Measurements from ENCODE around the gene ZSCAN22.

Gene ZSCAN22

GRCh38 chr19:58380037-58380661 lies 53.4 kb downstream of the ZSCAN22 start:
- in situ Hi-C loops (cut with HindIII; ENCODE audit: low pct_ligation_motif_present, low sequenced_read_pairs): no loop called here
- no peak for TF ChIP-seq CTCF (IDR thresholded peaks at IDR 0.05; ENCODE audit: low read depth, low read length, missing control alignments)
- H3K27me3 ChIP-seq (replicated peaks): no peaks in the 10 kb centered on the region
- H3K36me3 ChIP-seq (replicated peaks): no peaks in the 10 kb centered on the region
- DNase-seq: peak; percentile 18
- H3K27ac ChIP-seq: peak overlapping the region; percentile 67
- peak overlapping the region; percentile 77 for H3K4me3 ChIP-seq (ENCODE audit: low read depth, low read length)

DNA sequence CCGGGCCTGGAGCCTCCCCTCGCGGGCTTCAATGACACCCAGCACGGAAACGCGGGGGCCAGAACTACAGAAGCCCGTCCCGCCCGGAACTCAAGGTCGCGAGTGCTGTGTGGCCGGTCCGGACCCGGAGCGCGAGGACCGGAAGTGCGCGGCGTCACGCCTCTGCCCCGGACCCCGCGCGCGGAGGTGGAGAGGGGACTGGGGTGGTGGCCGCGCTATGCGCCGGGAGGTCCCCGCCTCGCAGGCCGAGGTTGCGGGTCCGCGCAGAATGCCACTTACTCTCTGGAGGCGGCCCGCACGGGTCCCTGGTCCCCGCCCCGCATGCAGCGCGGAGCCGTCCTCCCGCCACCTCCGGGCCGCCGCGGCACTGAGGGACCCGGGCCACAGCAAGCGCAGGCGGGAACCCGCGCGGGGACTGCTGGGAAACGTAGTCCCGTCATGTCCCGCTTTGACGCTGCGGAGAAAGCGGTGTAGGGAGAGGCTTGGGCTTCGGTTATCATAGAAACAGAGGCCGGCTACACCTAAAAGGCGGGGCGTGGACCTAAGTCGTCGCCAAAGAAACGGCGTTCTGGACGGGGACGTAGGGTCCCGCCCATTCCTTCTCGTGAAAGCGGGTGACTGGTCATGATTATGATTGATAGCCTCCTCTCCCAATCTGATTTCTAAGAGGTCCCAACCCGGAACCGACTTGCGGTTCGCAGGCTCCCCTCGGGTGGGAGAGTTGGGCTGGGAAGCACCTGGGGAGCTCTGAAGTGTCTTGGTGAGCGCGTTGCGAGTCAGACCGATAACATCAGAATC lies 54.1 kb downstream of the ZSCAN22 start, which contains the start of gene ZNF837:
Gene ZNF837, minus strand, starts transcription at position 369 of the 798 bp plus-strand sequence. CDS start 11,698 bp downstream, outside the sequence.
- H3K36me3 ChIP-seq (replicated peaks): no peaks in the 10 kb centered on the region
- DNase-seq: peak; percentile 100
- H3K4me3 ChIP-seq (ENCODE audit: low read depth, low read length): peak within 1 kb of the TSS; percentile 77
- H3K27me3 ChIP-seq (replicated peaks): no peaks in the 10 kb centered on the region
- in situ Hi-C loops (cut with HindIII; ENCODE audit: low pct_ligation_motif_present, low sequenced_read_pairs): no loop called here
- TF ChIP-seq CTCF (IDR thresholded peaks at IDR 0.05; ENCODE audit: low read depth, low read length, missing control alignments): no peak
- H3K27ac ChIP-seq: peak within 1 kb of the TSS; percentile 67

DNA sequence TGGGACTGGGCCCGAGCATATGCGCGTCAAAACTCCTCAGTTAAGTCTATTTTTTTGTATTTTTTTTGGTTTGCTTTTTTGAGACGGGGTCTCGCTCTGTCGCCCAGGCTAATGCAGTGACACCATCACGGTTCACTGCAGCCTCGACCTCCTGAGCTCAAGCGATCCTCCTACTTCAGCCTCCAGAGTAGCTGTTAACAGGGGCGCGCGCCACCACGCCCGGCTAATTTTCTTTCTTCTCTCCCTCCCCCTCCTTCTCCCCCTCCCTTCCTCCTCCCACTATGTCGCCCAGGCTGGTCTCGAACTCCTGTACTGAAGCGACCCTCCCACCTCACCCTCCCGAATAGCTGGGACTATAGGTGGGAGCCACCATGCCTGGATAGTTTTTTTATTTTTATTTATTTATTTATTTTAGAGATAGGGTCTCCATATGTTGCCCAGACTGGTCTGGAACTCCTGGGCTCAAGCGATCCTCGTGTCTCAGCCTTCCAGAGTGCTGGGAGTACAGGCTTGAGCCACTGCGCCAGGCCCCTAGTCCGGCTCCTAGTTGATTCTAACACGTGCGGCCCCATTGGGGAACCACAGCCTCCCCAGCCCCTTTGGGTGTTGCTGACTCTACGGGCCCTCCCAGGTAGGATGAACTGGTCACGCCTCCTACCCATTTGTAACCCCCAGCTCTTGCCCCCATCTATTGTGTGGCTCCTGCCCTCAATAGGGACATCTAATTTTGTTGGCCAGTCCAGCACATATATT lies 54.8 kb downstream of the ZSCAN22 start:
- in situ Hi-C loops (cut with HindIII; ENCODE audit: low pct_ligation_motif_present, low sequenced_read_pairs): no loop called here
- H3K4me3 ChIP-seq (ENCODE audit: low read depth, low read length): peak overlapping the region; percentile 77
- H3K36me3 ChIP-seq (replicated peaks): no peaks in the 10 kb centered on the region
- DNase-seq: no peak
- peak overlapping the region; percentile 67 for H3K27ac ChIP-seq
- no peak for TF ChIP-seq CTCF (IDR thresholded peaks at IDR 0.05; ENCODE audit: low read depth, low read length, missing control alignments)
- H3K27me3 ChIP-seq (replicated peaks): no peaks in the 10 kb centered on the region

DNA sequence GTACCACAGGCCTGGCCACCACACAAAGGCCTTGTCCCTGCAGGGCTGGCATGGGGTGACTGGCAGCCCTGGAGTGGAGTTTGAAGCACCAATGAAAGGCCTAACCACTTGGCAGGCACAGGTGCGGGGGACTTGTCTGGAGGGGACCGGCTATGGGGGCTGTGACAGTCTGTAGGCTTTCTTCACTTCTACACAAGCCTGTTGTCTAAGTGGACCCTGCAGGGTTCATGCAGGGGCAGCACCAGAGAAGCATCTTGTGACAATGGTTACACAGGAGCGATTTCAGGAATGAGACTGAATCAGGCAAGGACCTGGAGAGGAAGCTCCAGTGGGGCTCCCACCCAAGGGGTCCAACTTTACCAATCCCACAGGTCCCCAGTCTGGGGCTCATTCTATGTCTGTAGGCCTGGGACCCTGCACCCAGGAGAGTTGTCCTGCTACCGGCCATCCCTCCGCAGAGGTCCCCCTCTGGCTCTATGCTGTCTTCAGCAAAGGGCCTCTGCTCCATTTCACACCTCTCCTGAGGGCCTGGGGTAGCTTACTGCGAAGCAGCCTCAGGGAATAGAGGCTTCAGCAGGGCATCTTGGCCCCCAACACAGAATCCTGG lies 56.3 kb downstream of the ZSCAN22 start:
- Histone ChIP-seq H3K4me3 (ENCODE audit: low read depth, low read length) (no peak overlapping the region), H3K27me3 (replicated peaks) (no peaks in the 10 kb centered on the region), H3K27ac (no peak overlapping the region), H3K36me3 (replicated peaks) (peaks cover 2% of the 10 kb centered on the region)
- DNase-seq: no peak
- TF ChIP-seq CTCF (IDR thresholded peaks at IDR 0.05; ENCODE audit: low read depth, low read length, missing control alignments): no peak
- in situ Hi-C loops (cut with HindIII; ENCODE audit: low pct_ligation_motif_present, low sequenced_read_pairs): no loop called here

- no peaks in the 10 kb centered on the region for H3K27me3 ChIP-seq (replicated peaks)
- H3K36me3 ChIP-seq (replicated peaks): peaks cover 14% of the 10 kb centered on the region
- peak overlapping the region; percentile 90 for H3K4me3 ChIP-seq (ENCODE audit: low read depth, low read length)
- in situ Hi-C loops (cut with HindIII; ENCODE audit: low pct_ligation_motif_present, low sequenced_read_pairs): no loop called here
- no peak overlapping the region for H3K27ac ChIP-seq
- no peak for DNase-seq
- TF ChIP-seq CTCF (IDR thresholded peaks at IDR 0.05; ENCODE audit: low read depth, low read length, missing control alignments): no peak
Measured at GRCh38 chr19:58385313-58385890, 58.6 kb downstream of the ZSCAN22 start.

All from brain microvascular endothelial cell (primary cell).